ENCODE measurements around the gene TRIM44.
"Not testable (repeated sequence)": the region's sequence is repeated elsewhere in the genome, so short reads cannot be mapped to it uniquely, and the experiment has no call there.

Gene TRIM44

GRCh38 chr11:35761899-35762298, 99.3 kb downstream of the TRIM44 start:
- TF ChIP-seq CTCF (conservative IDR thresholded peaks at IDR 0.05) (no peak), ZFX (IDR thresholded peaks at IDR 0.05) (no peak)
- H3K27ac ChIP-seq, result peak overlapping the region; percentile 17; the same call in 1 of the 2 replicates

- TF ChIP-seq ZFX (IDR thresholded peaks at IDR 0.05) (no peak), CTCF (conservative IDR thresholded peaks at IDR 0.05) (no peak)
- no peak overlapping the region; the same call in 1 of the 2 replicates for H3K27ac ChIP-seq
Measured at GRCh38 chr11:35763301-35763700, 100.7 kb downstream of the TRIM44 start.

GRCh38 chr11:35763765-35764164, 101.2 kb downstream of the TRIM44 start:
- no peak overlapping the region; the same call in 1 of the 2 replicates for H3K27ac ChIP-seq
- TF ChIP-seq ZFX (IDR thresholded peaks at IDR 0.05), result no peak
- TF ChIP-seq CTCF (conservative IDR thresholded peaks at IDR 0.05), result no peak

- H3K27ac ChIP-seq, result no peak overlapping the region
- TF ChIP-seq ZFX (IDR thresholded peaks at IDR 0.05) (no peak), CTCF (conservative IDR thresholded peaks at IDR 0.05) (no peak)
Measured at GRCh38 chr11:35764417-35764816, 101.8 kb downstream of the TRIM44 start.

- no peak overlapping the region for H3K27ac ChIP-seq
- no peak for TF ChIP-seq ZFX (IDR thresholded peaks at IDR 0.05)
- no peak for TF ChIP-seq CTCF (conservative IDR thresholded peaks at IDR 0.05)
Measured at GRCh38 chr11:35765211-35765610, 102.6 kb downstream of the TRIM44 start.

- no peak for TF ChIP-seq CTCF (conservative IDR thresholded peaks at IDR 0.05)
- TF ChIP-seq ZFX (IDR thresholded peaks at IDR 0.05), result no peak
- no peak overlapping the region for H3K27ac ChIP-seq
Measured at GRCh38 chr11:35766651-35767050, 104.1 kb downstream of the TRIM44 start.

GRCh38 chr11:35770425-35770824, 107.8 kb downstream of the TRIM44 start:
- H3K27ac ChIP-seq, result not testable (repeated sequence)

GRCh38 chr11:35771722-35772121, 109.1 kb downstream of the TRIM44 start:
- TF ChIP-seq CTCF (conservative IDR thresholded peaks at IDR 0.05) (no peak), ZFX (IDR thresholded peaks at IDR 0.05) (no peak)
- no peak overlapping the region for H3K27ac ChIP-seq

- not testable (repeated sequence) for H3K27ac ChIP-seq
Measured at GRCh38 chr11:35777241-35777640, 114.7 kb downstream of the TRIM44 start.

- H3K27ac ChIP-seq, result not testable (repeated sequence)
Measured at GRCh38 chr11:35778943-35779342, 116.4 kb downstream of the TRIM44 start.

Measured in C4-2B (cell line).